Medulla oblongata (tissue), 1 donor: ENCODE measurements around the gene C5orf63.
"Not testable (repeated sequence)": the region's sequence is repeated elsewhere in the genome, so short reads cannot be mapped to it uniquely, and the experiment has no call there.

Experiments used
- DNase-seq: peaks from one replicate; pipeline ENCODE4 v3.0.0-alpha.2; 2015; ENCODE audit errors: extremely low spot score

The C5orf63 gene

DNA sequence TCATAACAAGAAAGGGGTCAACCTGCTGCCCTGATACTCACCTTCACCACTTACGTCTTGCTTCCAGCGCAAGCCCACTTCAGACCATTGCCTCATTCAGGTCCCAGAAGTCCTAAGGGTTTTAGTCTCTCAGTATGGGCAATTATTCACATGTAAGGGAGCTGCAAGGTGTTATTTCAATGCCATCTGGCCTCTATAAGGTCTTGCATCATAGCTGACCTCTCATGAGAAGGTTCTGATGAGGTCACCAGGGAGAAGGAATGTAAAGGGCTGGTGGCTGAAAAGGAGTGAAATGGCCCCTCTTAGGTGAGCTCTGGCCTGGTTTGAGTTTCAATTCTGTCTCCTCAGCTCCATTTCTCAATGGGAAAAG, 41.5 kb downstream of the C5orf63 start:
- DNase-seq: no peak

GRCh38 chr5:127031147-127031862, 42.0 kb downstream of the C5orf63 start:
- DNase-seq: no peak

- peak; percentile 97 for DNase-seq
Measured at GRCh38 chr5:127030259-127031146, 42.8 kb downstream of the C5orf63 start, which contains the start of gene MARCHF3. MARCHF3 (minus strand) TSS chr5:127030558; CDS start chr5:126918171, 112,387 bp downstream.

DNA sequence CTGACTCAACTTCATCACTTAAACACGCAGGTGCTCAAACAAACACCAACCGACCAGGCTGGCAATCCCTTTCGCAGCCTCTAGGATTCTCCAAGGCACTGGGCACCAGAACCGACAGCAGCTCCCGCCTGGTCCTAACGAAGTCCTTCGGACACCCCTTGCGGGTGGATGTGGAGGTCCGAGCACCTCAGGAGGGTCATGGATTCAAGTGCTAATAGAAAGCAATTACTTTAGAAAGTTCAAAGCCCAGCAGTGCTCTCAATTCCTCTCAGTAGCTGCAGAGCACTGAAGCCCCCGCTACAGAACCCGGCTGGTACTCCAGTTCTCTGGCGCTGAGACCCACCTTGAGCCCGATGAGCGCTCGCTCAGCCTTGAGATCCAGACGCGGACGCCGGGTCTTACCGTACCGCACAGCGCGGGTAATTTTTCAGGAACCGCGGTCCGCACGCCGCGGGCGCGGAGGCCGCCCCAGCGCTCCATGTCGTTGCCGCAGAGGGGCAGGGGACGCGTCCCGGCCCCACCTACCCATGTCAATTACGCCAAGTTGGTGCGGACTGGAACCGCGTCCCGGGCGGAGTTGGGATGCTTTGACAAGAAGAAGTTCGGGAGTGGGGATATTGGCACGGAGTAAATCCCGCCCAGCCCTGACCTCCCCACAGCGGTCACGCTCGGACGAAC, 43.6 kb downstream of the C5orf63 start:
- DNase-seq: peak; percentile 59

GRCh38 chr5:127028822-127029457, 44.4 kb downstream of the C5orf63 start:
- DNase-seq: peak; percentile 54

DNA sequence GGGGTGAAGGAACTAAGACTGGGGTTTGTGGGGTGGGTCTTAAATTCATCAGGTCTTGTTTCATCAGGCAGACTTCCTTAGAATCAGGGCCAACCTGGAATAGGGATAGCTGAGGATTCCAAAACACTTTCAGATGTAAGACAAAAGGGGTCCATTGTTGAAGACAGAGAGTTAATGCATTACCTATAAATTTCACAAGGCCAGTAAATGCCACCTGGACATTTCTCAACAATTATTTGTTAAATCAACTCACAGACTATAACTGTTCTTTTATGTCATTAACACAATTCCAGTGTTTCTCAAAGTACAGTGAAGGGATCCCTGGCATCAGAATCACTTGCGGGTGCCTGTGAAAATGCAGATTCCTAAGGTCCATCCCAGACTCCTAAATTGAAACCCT, 45.8 kb downstream of the C5orf63 start:
- DNase-seq: no peak

- no peak for DNase-seq
Measured at GRCh38 chr5:127026166-127026565, 47.1 kb downstream of the C5orf63 start.

DNA sequence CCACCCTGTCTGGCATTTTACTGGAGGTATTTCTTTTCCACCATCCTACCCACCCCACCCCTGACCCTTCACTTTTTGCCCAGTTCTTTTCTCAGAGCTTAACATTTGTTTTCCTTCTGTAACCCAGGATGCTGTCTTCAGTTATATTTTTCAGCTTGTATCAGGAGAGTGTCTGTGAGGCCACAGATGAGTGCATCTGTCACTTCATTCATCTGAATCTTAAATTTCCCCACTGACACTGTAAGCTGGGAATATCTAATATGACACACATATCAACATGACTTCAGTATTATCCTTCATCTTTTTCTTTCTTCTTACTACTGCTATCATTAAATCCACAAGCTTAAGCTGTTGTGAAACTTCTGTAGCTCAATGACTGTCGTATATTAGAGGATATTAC, 47.8 kb downstream of the C5orf63 start:
- DNase-seq: no peak

DNA sequence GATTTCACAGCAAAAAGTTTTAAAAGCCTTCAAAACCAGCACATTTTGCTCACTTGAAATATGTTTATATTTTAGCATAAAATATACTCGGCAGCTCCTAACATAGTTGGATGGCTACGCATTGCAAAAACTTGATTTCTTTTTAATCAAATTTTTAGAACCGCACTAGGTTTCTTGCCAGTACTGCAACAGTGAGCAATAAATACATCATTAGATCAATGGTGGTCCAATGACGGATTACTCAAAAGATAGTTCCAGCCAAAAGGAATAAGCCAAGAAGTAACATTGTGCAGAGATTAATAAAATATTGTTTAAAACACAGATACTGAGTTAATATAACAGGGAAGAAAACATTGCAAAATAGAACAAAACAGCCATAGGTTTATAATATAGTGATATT, 48.5 kb downstream of the C5orf63 start:
- no peak for DNase-seq

DNA sequence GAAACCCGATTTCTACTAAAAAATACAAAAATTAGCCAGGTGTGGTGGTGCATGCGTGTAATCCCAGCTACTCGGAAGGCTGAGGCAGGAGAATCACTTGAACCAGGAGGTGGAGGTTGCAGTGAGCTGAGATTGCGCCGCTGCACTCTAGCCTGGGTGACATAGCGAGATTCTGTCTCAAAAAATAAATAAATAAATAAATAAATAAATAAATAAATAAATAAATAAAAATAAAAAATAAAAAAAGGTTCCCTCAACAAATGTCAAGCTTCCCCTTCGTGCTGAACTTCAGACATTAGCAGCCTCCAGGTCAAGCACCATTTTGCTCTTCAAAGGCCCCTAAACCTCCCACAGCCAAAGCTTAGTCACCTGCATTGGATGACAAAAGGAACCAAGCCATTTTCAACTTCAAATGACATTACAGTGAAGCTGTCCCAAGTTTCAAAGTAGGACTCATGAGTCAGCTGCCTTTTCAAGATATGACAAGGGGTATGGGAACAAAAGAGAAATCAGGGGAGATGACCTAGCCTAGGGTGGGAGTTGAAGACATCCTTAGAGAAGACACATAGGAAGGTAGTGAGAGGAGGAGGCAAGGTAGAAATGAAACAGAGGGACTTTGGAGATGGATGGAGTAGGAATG, 49.6 kb downstream of the C5orf63 start:
- DNase-seq: not testable (repeated sequence)

GRCh38 chr5:127022846-127023245, 50.5 kb downstream of the C5orf63 start:
- no peak for DNase-seq

DNA sequence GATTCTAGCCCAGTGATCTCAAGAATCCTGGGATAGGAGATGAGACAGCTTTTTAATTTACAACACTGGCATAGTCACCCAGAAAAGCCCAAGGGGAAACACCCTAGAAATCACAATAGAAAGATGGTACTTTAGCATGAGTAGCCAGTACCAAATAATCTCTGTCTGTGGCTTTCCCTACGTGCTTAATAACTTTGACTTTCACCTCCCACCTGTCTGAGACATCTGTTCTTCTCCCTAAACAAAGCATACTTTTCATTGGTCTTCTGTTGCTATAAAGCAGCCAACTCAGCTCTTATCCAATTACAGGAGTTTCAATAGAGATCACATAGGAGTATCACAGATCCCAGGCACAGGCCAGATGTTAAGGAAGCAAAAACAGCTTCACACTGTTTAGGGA, 53.4 kb downstream of the C5orf63 start:
- DNase-seq: no peak

GRCh38 chr5:127016722-127017121, 56.6 kb downstream of the C5orf63 start:
- not testable (repeated sequence) for DNase-seq

DNA sequence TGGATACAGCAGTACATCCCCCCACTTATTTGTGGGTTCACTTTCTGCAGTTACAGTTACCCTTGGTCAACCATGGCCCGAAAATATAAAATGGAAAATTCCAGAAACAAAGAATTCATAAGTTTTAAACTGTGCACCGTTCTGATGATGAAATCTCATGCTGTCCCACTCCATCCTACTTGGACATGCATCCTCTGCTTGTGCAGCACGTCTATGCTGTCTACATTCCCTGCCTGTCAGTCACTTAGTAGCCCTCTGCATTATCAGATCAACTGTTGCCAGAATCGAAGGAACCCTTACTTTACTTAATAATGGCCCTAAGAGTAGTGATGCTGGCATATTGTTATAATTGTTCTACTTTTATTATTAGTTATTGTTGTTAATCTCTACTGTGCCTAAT, 57.6 kb downstream of the C5orf63 start:
- DNase-seq: no peak

DNA sequence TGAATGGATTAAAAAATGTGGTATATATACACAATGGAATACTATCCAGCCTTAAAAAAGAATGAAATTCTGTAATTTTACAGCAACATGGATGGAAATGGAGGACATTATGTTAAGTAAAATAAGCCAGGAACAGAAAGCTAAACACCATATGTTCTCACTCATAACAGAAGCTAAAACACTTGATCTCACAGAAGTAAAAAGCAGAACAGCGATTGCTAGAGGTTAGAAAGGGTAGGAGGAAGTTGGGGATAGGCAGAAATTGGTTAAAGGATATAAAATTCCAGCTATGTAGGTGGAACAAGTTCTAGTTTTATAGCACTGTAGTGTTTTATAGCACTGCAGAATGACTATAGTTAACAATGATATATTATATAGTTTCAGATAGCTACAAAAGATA, 58.7 kb downstream of the C5orf63 start:
- DNase-seq: peak; percentile 53

GRCh38 chr5:127013407-127013806, 59.9 kb downstream of the C5orf63 start:
- no peak for DNase-seq

- DNase-seq: no peak
Measured at GRCh38 chr5:127012916-127013315, 60.4 kb downstream of the C5orf63 start.

DNA sequence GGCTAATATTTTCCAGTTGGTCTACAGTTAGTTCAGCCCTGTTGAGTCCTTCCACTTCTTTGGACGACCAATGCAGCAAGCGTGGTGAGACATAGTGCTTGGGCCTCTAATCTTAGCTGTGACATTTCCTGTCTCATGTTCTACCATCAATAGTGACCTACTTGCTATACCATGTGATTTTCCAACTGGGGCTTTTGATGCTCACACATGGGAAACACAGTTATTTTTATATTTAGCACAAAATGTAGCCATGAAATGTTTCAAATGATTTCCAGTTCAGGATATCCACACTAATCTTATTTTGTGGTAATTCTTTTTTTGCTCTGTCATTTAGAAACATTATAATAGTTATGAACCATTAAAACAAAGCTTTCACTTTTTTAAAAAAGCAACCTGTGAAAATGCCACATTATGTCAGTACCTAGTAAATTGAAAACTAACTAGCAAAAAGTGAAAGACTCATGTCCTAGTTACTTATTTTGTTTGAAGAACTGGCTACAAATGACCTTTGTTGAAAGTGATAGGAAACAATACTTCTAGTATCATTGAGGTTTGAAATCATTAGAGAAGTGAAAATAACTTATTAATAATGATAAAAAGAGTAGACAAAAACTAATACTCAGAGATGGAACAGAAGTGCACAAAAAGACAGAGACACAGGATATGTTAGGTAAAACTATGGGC, 61.2 kb downstream of the C5orf63 start:
- no peak for DNase-seq

DNA sequence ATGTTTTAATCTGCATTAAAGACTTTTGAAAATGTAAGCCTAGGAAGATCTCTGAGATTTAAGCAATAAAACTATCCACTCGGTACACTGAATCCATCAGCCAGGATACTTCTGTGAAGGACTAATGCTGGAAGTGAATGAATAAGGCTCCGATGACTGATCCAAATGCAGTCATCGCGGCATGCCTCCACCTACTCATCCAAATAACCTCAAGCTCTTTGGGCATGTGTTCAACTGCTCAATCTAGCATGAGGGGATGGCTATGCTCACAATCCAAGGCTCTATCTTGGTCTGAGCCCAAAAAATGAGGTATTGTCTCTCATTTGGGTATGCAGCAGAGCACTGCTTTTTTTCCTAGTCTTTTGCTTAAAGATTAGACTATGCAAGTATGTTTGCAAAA, 62.1 kb downstream of the C5orf63 start:
- peak; percentile 52 for DNase-seq

DNA sequence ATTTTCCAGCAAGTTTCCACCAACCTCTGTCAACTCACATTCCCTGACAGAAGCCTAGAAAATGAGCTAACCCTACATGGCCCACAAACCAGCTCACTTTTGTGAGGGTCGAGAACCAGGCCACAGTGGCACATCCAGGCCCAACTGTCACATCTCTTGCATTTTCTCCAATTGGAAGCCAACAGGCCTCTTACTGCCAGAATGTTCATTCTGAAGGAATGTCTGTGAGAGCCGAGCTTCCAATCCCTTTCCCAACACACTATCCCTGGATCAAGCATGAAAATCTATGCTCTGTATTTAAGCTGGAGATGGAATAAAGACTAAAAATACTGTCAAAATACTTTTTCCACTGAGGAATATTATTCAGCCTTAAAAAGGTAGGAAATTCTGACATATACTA, 62.9 kb downstream of the C5orf63 start:
- no peak for DNase-seq

DNA sequence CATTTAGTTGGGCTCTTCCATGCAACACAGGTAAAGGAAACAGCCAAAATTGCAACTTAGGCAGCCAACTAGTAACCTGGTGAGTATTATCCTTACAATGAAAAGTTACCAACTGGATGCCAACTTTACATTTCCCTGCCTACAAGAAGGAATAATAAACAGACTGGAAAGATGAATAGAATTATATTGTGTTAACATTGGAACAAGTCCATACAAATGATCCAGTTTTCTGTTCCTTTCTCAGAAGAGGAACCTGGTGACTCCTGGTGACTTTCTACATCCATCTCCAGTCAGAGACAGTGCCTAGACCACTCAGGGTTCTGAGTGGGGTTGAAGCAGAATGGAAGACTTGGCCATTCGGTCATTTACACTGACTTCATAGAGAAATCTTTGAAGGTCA, 63.5 kb downstream of the C5orf63 start:
- DNase-seq: no peak
